ENCODE data around the gene COL4A2.

DNA sequence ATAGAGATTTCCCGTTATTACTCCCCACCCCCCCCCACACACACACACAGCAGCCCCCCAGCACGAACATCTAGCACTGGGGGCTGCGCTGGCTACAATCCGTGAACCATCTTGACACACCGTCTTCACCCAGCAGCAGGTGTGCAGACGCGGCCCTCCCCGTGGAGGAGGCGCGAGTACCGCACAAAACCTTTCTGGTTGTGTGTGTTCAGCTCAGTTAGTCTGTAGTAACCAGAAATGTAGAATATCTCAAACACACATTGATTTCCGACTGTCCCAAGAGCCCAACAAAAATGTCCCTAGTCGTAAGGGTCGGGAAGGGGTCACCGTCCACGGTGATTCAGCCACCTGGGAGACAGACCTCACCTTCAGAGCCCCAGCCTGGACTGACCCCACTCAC lies 131.7 kb downstream of the COL4A2 start:
- TF ChIP-seq ZFP37 (tag by site-specific recombination; IDR thresholded peaks at IDR 0.05) = no peak
- TF ChIP-seq ZNF112 (tag by site-specific recombination; IDR thresholded peaks at IDR 0.05) = no peak
- no peak for TF ChIP-seq CTCF (tag by site-specific recombination; IDR thresholded peaks at IDR 0.05)
- TF ChIP-seq ZNF561 (tag by site-specific recombination; IDR thresholded peaks at IDR 0.05; ENCODE audit: borderline replicate concordance) = no peak
- no peak for TF ChIP-seq ZNF423 (tag by site-specific recombination; IDR thresholded peaks at IDR 0.05)
- no peak for TF ChIP-seq SP7 (tag by site-specific recombination; IDR thresholded peaks at IDR 0.05)
- no peak for TF ChIP-seq EGR2 (tag by site-specific recombination; IDR thresholded peaks at IDR 0.05; ENCODE audit: low read depth)
- no peak for TF ChIP-seq ZNF704 (tag by site-specific recombination; IDR thresholded peaks at IDR 0.05)
- TF ChIP-seq GLI4 (tag by site-specific recombination; IDR thresholded peaks at IDR 0.05) = no peak
- TF ChIP-seq ZNF776 (tag by site-specific recombination; IDR thresholded peaks at IDR 0.05; ENCODE audit: borderline replicate concordance) = no peak
- no peak for TF ChIP-seq TCF7L2 (IDR thresholded peaks at IDR 0.05; ENCODE audit: borderline replicate concordance, low read depth, low read length)
- no peak for TF ChIP-seq ZNF76 (tag by site-specific recombination; IDR thresholded peaks at IDR 0.05; ENCODE audit: borderline replicate concordance, low read depth)
- TF ChIP-seq, protein P1, sequence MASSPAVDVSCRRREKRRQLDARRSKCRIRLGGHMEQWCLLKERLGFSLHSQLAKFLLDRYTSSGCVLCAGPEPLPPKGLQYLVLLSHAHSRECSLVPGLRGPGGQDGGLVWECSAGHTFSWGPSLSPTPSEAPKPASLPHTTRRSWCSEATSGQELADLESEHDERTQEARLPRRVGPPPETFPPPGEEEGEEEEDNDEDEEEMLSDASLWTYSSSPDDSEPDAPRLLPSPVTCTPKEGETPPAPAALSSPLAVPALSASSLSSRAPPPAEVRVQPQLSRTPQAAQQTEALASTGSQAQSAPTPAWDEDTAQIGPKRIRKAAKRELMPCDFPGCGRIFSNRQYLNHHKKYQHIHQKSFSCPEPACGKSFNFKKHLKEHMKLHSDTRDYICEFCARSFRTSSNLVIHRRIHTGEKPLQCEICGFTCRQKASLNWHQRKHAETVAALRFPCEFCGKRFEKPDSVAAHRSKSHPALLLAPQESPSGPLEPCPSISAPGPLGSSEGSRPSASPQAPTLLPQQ (tag by site-specific recombination; IDR thresholded peaks at IDR 0.05) = no peak
- TF ChIP-seq ZNF513 (tag by site-specific recombination; IDR thresholded peaks at IDR 0.05) = no peak
